ENCODE results near the gene SHROOM2. TPM values are rescaled to one million over a fixed set of nuclear protein-coding genes. Genes with fewer than 3 reads are reported as not detected.

Gene SHROOM2
- total RNA-seq, 1 donor from 2014 or later = 2.6 TPM

- peak; percentile 35 for DNase-seq
These were observed 161.0 kb downstream of the SHROOM2 start for GRCh38 chrX:9947131-9947794.

- DNase-seq = peak; percentile 37
These were observed 162.2 kb downstream of the SHROOM2 start for GRCh38 chrX:9948406-9948805.

- no peak for DNase-seq
These were observed 166.1 kb downstream of the SHROOM2 start for GRCh38 chrX:9952300-9952699.

- no peak for DNase-seq
These were observed 167.2 kb downstream of the SHROOM2 start for GRCh38 chrX:9953396-9953795.

GRCh38 chrX:9955506-9955905, 169.3 kb downstream of the SHROOM2 start:
- DNase-seq = no peak

- DNase-seq = no peak
These were observed 171.5 kb downstream of the SHROOM2 start for GRCh38 chrX:9957743-9958142.

GRCh38 chrX:9958183-9958582, 172.0 kb downstream of the SHROOM2 start:
- no peak for DNase-seq

GRCh38 chrX:9961750-9962149, 175.5 kb downstream of the SHROOM2 start:
- no peak for DNase-seq

GRCh38 chrX:9966775-9967408, 180.7 kb downstream of the SHROOM2 start, which contains the start of gene CLDN34:
Gene CLDN34 (plus strand): TSS chrX:9967358. CDS start chrX:9967358, 0 bp downstream.
- DNase-seq = no peak

- DNase-seq = no peak
These were observed 191.4 kb downstream of the SHROOM2 start for GRCh38 chrX:9977635-9978034.

- no peak for DNase-seq
These were observed 194.2 kb downstream of the SHROOM2 start for GRCh38 chrX:9980401-9980800.

- no peak for DNase-seq
These were observed 194.7 kb downstream of the SHROOM2 start for GRCh38 chrX:9980927-9981326.

GRCh38 chrX:9983441-9983840, 197.2 kb downstream of the SHROOM2 start:
- no peak for DNase-seq

GRCh38 chrX:9983846-9984245, 197.6 kb downstream of the SHROOM2 start:
- DNase-seq = no peak

GRCh38 chrX:9988762-9989161, 202.5 kb downstream of the SHROOM2 start:
- peak; percentile 37 for DNase-seq

- no peak for DNase-seq
These were observed 205.8 kb downstream of the SHROOM2 start for GRCh38 chrX:9992061-9992460.

GRCh38 chrX:9992724-9993123, 206.5 kb downstream of the SHROOM2 start:
- DNase-seq = no peak

- peak; percentile 80 for DNase-seq
These were observed 209.7 kb downstream of the SHROOM2 start for GRCh38 chrX:9995855-9996339.

GRCh38 chrX:9997041-9997440, 210.8 kb downstream of the SHROOM2 start:
- DNase-seq = no peak

GRCh38 chrX:9997524-9997923, 211.3 kb downstream of the SHROOM2 start:
- no peak for DNase-seq
